ENCODE measurements around the gene LCE1C.

DNA sequence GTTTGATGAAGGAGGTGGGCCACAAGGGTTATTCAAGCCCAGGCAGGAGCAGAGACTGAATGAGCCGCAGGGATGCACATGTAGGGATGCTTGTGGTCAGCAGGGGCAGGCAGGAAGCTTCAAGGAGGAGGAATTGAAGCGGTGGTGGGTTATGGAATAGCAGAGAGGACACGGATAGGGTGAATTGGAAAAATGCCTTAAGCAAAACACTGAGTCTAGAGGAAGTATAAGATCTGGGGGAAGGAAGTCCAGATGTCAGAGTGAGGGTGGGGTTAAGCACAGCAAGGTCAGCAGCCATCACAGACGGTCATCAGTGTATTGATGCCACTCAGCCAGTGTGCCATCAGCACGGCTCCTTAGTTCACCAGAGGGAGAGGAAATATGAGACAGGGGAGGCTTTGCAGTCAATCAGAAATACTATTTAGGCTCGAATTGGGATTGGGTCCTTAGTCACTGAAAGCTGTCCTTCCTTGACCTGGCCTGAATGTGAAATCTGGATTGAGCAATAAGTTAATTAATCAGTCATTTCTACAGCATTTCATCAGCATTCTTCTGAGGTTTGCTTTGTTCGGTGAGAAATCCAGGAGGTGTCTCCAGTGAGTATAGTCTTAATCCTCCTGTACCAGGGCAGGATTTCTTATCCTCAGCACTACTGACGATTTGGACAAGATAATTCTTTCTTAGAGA is 37.5 kb downstream of the LCE1C start:
- TF ChIP-seq PHF8 (conservative IDR thresholded peaks at IDR 0.05; ENCODE audit: low read depth, low read length) (no peak), EP300 (IDR thresholded peaks at IDR 0.05; ENCODE audit: borderline replicate concordance in 1 of 2, low read depth in 2 of 2, low read length in 2 of 2) (no peak), TEAD4 (IDR thresholded peaks at IDR 0.05; ENCODE audit: low read depth, low read length) (no peak)
- TF ChIP-seq, protein P1, sequence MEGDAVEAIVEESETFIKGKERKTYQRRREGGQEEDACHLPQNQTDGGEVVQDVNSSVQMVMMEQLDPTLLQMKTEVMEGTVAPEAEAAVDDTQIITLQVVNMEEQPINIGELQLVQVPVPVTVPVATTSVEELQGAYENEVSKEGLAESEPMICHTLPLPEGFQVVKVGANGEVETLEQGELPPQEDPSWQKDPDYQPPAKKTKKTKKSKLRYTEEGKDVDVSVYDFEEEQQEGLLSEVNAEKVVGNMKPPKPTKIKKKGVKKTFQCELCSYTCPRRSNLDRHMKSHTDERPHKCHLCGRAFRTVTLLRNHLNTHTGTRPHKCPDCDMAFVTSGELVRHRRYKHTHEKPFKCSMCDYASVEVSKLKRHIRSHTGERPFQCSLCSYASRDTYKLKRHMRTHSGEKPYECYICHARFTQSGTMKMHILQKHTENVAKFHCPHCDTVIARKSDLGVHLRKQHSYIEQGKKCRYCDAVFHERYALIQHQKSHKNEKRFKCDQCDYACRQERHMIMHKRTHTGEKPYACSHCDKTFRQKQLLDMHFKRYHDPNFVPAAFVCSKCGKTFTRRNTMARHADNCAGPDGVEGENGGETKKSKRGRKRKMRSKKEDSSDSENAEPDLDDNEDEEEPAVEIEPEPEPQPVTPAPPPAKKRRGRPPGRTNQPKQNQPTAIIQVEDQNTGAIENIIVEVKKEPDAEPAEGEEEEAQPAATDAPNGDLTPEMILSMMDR (IDR thresholded peaks at IDR 0.05; ENCODE audit: control extremely low read depth in 1 of 3, insufficient read depth in 1 of 3, low read depth in 1 of 3, low read length in 3 of 3), result no peak
